ENCODE results near the gene MAP7D3. TPM values are rescaled to one million over a fixed set of nuclear protein-coding genes. Genes with fewer than 3 reads are reported as not detected.

The MAP7D3 gene
- total RNA-seq, 1 donor from 2014 or later = 10.3 TPM

DNA sequence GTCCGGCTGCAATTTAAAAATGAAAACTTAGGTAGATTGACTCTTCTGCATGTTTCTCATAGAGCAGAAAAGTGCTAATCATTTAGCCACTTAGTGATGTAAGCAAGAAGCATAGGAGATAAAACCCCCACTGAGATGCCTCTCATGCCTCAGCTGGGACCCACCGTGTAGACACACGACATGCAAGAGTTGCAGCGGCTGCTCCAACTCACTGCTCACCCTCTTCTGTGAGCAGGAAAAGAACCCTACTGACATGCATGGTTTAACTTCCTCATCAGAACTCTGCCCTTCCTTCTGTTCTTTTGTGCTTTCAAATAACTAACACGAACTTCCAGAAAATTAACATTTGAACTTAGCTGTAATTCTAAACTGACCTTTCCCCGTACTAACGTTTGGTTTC lies 41.0 kb downstream of the MAP7D3 start:
- TF ChIP-seq, protein P1, sequence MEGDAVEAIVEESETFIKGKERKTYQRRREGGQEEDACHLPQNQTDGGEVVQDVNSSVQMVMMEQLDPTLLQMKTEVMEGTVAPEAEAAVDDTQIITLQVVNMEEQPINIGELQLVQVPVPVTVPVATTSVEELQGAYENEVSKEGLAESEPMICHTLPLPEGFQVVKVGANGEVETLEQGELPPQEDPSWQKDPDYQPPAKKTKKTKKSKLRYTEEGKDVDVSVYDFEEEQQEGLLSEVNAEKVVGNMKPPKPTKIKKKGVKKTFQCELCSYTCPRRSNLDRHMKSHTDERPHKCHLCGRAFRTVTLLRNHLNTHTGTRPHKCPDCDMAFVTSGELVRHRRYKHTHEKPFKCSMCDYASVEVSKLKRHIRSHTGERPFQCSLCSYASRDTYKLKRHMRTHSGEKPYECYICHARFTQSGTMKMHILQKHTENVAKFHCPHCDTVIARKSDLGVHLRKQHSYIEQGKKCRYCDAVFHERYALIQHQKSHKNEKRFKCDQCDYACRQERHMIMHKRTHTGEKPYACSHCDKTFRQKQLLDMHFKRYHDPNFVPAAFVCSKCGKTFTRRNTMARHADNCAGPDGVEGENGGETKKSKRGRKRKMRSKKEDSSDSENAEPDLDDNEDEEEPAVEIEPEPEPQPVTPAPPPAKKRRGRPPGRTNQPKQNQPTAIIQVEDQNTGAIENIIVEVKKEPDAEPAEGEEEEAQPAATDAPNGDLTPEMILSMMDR (conservative IDR thresholded peaks at IDR 0.05) = no peak
- Mint-ChIP-seq H3K4me3 (no peak overlapping the region), H3K27me3 (no peaks in the 10 kb centered on the region), H3K9me3 (no peaks in the 10 kb centered on the region), H3K36me3 (peaks cover 4% of the 10 kb centered on the region), H3K27ac (no peak overlapping the region), H3K4me1 (ENCODE audit: unreplicated experiment) (peaks cover 3% of the 10 kb centered on the region)
- DNase-seq (ENCODE audit: extremely low spot score, unreplicated experiment) = no peak

DNA sequence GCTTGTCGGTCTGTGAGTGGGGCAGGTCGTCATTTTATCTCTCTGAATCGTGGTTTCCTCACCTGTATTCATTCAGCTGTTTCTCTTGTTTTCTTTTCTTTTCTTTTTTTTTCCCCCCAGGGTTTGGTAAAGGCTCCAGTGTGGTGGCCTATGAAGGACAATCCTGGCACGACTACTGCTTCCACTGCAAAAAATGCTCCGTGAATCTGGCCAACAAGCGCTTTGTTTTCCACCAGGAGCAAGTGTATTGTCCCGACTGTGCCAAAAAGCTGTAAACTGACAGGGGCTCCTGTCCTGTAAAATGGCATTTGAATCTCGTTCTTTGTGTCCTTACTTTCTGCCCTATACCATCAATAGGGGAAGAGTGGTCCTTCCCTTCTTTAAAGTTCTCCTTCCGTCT lies 41.4 kb downstream of the MAP7D3 start:
- H3K27ac Mint-ChIP-seq = no peak overlapping the region
- no peaks in the 10 kb centered on the region for H3K27me3 Mint-ChIP-seq
- H3K36me3 Mint-ChIP-seq = peaks cover 4% of the 10 kb centered on the region
- TF ChIP-seq, protein P1 (conservative IDR thresholded peaks at IDR 0.05) = no peak
- peaks cover 2% of the 10 kb centered on the region for H3K4me1 Mint-ChIP-seq (ENCODE audit: unreplicated experiment)
- no peak for DNase-seq (ENCODE audit: extremely low spot score, unreplicated experiment)
- no peaks in the 10 kb centered on the region for H3K9me3 Mint-ChIP-seq
- H3K4me3 Mint-ChIP-seq = no peak overlapping the region

DNA sequence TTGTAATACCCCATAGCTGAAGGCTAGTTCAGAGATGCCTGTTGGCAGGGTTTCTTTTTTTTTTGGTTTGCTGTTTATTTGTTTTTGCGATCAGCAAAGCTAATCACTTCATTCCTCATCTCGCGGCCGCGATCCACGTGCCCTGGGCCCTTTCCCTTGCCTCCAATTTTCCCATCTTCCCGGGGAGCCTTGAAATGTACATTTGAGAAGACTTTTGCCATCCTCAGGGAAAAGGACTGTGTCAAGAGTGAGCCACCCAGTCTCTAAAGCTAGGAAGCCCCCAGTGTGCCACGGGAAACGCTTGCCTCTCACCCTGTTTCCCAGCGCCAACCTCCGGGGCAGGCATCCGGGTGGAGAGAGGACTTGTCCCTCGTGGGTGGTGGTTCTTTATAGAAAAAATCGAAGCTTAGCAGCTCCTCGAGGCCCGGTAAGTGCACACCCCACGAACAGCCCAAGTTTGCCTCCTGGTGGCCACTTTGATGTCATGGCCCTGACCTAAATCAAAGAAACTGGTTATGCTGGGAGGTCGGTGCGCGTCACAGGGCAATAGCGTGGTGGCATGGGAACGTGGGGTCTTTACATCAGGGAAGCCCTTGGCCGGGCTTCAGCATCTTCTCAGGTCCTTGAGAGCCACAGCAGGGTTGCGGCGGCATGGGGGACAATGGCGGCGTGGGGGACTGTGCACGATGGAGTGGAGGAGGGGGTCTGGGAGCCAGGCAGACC lies 42.0 kb downstream of the MAP7D3 start:
- no peak for DNase-seq (ENCODE audit: extremely low spot score, unreplicated experiment)

DNA sequence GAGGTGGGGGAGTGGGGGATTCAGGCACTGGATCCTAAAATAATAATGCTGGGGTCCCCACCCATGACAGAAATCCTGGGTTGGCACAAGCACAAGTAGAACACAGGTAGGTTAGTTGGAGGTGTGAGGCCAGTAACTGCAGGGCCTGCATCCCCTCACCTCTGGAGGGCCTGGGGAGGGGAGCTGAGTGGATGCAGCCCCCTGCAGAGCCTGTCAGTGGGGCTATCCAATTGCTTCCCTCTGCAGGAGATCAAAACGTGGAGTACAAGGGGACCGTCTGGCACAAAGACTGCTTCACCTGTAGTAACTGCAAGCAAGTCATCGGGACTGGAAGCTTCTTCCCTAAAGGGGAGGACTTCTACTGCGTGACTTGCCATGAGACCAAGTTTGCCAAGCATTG lies 43.7 kb downstream of the MAP7D3 start:
- no peak for DNase-seq (ENCODE audit: extremely low spot score, unreplicated experiment)
- no peak overlapping the region for H3K4me3 Mint-ChIP-seq
- H3K36me3 Mint-ChIP-seq = peaks cover under 1% of the 10 kb centered on the region
- TF ChIP-seq, protein P1 (conservative IDR thresholded peaks at IDR 0.05) = no peak
- no peaks in the 10 kb centered on the region for H3K9me3 Mint-ChIP-seq
- H3K4me1 Mint-ChIP-seq (ENCODE audit: unreplicated experiment) = peaks cover 6% of the 10 kb centered on the region
- no peaks in the 10 kb centered on the region for H3K27me3 Mint-ChIP-seq
- H3K27ac Mint-ChIP-seq = no peak overlapping the region

More for the DNA sequence above, 42.0 kb downstream of the MAP7D3 start:
- TF ChIP-seq, protein P1 (conservative IDR thresholded peaks at IDR 0.05) = peak; percentile 64
- Mint-ChIP-seq H3K4me1 (ENCODE audit: unreplicated experiment) (no peaks in the 10 kb centered on the region), H3K27me3 (no peaks in the 10 kb centered on the region), H3K27ac (no peak overlapping the region), H3K4me3 (no peak overlapping the region), H3K36me3 (peaks cover 4% of the 10 kb centered on the region), H3K9me3 (no peaks in the 10 kb centered on the region)

DNA sequence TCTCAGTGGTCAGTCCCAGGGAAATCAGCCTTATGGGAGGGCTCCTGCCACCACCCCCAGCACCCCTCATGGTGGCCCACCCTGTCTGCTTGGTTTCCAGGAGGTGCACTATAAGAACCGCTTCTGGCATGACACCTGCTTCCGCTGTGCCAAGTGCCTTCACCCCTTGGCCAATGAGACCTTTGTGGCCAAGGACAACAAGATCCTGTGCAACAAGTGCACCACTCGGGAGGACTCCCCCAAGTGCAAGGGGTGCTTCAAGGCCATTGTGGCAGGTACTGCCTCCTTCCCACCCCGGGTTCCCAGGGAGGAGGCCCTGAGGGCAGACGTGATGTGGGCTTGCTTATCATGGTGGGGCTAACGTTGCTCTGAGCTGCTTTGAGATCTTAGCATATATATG lies 44.3 kb downstream of the MAP7D3 start:
- H3K4me3 Mint-ChIP-seq = no peak overlapping the region
- peaks cover 6% of the 10 kb centered on the region for H3K4me1 Mint-ChIP-seq (ENCODE audit: unreplicated experiment)
- H3K27ac Mint-ChIP-seq = no peak overlapping the region
- no peaks in the 10 kb centered on the region for H3K27me3 Mint-ChIP-seq
- no peak for DNase-seq (ENCODE audit: extremely low spot score, unreplicated experiment)
- TF ChIP-seq, protein P1 (conservative IDR thresholded peaks at IDR 0.05) = no peak
- no peaks in the 10 kb centered on the region for H3K36me3 Mint-ChIP-seq
- no peaks in the 10 kb centered on the region for H3K9me3 Mint-ChIP-seq
